ES-I3 (cell line): ENCODE results near the gene TMEM117.

Experiments
- H3K36me3 ChIP-seq: 2 replicates; pipeline ENCODE4 v1.6.1; 2013; ENCODE audit warnings: mild to moderate bottlenecking, low read length, control low read depth, moderate library complexity; ENCODE audit not compliant: insufficient read depth
- H3K4me1 ChIP-seq: 2 replicates; pipeline ENCODE4 v1.6.1; 2013; ENCODE audit warnings: mild to moderate bottlenecking, control low read depth, low read length; ENCODE audit not compliant: insufficient read depth
- H3K9ac ChIP-seq: 2 replicates; pipeline ENCODE4 v1.6.1; 2013; ENCODE audit warnings: low read depth, mild to moderate bottlenecking, low read length, moderate library complexity
- H3K9me3 ChIP-seq: 2 replicates; pipeline ENCODE4 v1.6.1; 2013; ENCODE audit warnings: mild to moderate bottlenecking, low read length, moderate library complexity; ENCODE audit not compliant: control insufficient read depth, insufficient read depth

Gene TMEM117

DNA sequence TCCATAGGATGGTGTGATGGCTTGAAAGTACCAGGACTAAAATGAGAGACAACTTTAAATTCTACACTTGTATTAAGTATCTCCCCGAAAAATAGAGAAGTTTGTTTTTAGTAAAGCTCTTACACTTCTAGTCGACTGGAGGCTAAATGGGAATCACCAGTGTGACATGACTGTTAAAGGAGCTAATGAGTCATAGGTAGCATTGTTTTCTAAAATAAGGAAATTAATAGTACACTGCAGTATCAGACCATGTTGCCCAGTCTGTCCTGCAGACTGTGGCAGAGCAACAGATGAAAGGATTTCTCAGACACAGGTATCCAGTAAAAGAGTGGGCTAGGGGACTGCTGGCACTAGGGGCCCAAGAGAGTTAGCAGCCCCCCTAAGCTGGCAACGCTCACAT lies 140.1 kb downstream of the TMEM117 start:
- H3K9ac ChIP-seq: no peak overlapping the region

DNA sequence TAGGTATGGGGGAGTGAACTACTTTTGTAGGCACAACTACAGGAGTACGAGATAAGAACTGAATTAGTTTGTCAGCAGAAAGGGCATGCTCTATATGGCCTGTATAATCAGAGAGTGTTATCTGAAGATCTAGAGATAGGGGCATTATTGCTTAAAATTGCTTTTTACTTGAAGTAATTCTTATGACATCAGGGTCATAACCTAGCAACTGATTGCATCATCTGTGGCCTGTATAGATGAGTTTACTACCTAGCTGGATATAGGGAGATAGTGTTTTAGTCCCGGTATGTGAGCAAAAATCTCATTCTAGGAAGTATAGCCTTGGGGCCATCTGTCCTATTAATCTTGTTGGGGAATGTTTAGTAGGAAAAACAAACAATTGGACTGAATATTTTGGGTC lies 142.7 kb downstream of the TMEM117 start:
- no peaks in the 10 kb centered on the region for H3K4me1 ChIP-seq
- H3K36me3 ChIP-seq: no peaks in the 10 kb centered on the region
- H3K9ac ChIP-seq: no peak overlapping the region
- peaks cover 7% of the 10 kb centered on the region; the same call in 1 of the 2 replicates for H3K9me3 ChIP-seq

More for the DNA sequence above, 140.1 kb downstream of the TMEM117 start:
- Histone ChIP-seq H3K9me3 (peaks cover 7% of the 10 kb centered on the region; the same call in 1 of the 2 replicates), H3K36me3 (no peaks in the 10 kb centered on the region), H3K4me1 (no peaks in the 10 kb centered on the region)

DNA sequence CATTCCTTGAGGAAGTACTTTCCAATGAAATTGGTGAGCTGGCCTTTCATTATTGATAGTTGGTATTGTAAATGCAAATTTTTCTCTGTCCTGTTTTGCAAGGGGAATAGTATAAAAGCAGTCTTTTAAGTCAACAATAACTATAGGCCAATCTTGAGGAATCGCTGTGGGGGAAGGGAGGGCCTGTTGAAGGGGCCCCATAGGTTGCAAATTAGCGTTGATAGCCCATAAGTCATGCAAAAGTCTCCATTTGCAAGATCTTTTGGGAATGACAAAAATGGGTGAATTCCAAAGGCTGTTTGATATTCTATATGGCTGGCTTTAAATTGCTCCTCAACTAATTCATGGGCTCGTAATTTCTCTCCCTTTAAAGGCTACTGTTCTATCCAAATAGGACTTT lies 143.6 kb downstream of the TMEM117 start:
- Histone ChIP-seq H3K9ac (no peak overlapping the region), H3K9me3 (peaks cover 7% of the 10 kb centered on the region; the same call in 1 of the 2 replicates), H3K4me1 (no peaks in the 10 kb centered on the region), H3K36me3 (no peaks in the 10 kb centered on the region)

DNA sequence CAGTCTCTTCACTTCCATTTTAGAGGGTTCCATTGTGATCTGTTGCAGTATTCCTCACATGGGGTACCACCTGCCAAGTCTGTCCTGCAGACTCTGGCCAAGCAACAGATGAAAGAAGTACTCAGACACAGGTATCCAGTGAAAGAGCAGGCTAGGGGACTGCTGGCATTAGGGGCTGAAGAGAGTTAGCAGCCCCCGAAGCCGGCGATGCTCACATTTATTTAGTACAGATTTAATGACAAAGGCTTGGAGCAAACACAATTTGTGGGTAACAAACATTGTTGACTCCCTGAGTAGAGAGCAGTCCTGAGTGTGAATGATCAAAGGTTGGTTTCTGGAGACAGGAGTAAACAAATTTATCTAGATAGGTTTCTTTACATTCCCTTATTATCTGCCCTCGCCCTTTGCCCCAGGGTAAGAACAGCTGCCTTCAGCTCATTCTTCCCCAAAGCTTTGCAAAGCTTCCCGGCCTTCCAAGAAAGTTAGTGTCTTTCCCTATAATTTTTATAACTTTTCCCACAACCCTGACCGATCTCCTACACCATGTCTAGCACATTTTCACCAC lies 144.8 kb downstream of the TMEM117 start:
- Histone ChIP-seq H3K4me1 (no peaks in the 10 kb centered on the region), H3K36me3 (no peaks in the 10 kb centered on the region), H3K9me3 (peaks cover 7% of the 10 kb centered on the region; the same call in 1 of the 2 replicates), H3K9ac (no peak overlapping the region)

DNA sequence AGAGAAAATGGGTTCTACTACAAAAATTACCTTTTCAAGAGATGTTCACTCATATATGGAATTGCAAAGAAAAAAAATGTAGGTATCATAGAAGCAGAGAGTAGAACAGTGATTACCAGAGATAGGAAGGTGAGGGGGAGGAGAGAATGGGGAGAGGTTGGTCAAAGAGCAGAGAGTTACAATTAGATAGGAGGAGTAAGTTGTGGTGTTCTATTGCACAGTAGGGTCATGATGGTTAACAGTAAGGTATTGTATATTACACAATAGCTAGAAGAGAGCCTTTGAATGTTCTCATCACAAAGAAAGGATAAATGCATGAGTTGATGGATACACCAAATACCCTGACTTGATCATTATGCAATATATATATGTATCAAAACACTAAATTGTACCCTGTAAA lies 145.8 kb downstream of the TMEM117 start:
- no peak overlapping the region for H3K9ac ChIP-seq
- no peaks in the 10 kb centered on the region for H3K4me1 ChIP-seq
- no peaks in the 10 kb centered on the region for H3K36me3 ChIP-seq
- H3K9me3 ChIP-seq: peaks cover 7% of the 10 kb centered on the region; the same call in 1 of the 2 replicates

DNA sequence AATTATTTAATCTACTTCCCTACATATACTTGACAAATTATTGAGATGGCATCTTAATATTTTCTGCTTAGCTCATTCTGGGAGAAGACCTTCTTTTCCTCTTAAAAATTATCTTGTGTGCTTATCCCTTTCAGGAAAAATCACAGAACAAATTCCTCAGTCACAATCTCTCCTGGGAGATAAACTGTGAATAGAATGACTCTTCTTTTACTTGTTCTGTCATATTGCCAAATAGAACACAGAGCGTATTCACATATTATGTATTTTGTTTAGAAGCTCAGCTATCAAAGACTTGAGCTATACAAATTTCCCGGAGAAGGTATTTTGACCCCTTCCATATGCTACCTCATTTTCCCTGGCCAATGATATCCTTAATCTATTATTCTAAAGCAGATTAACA lies 146.7 kb downstream of the TMEM117 start:
- Histone ChIP-seq H3K36me3 (no peaks in the 10 kb centered on the region), H3K9me3 (peaks cover 7% of the 10 kb centered on the region; the same call in 1 of the 2 replicates), H3K4me1 (no peaks in the 10 kb centered on the region), H3K9ac (no peak overlapping the region)

DNA sequence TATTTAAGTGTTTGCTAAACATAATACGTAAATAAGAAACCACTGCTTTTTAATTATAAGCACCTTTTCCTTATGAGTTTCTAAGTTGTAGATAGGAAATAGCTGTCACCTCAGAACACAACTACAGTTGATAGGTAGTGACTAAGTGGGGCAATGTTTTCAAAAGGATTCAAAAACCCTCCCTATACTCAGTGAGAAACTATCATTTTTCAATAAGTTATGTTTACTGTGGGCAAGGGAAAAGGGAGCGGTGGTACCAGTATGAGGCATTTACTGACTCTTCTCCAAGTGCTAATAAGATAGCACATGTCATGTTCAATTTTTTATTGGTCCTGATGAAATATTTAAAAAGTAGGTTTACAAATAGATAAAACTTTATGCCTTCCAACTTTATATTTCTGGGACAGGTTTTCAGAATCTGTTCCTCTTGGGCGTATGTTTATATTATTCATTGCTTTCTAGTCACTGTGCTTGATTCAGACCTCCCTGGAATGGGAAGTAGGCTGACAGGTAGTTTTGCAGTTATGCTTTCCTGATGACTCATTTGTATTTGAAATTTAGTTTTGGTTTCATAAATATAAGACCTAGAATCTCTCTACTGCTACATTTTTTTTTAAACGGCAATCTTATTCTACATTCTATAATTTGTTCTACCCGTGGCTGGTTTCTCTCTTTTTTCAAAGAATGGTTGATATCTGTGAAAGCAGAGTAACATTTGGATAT lies 153.1 kb downstream of the TMEM117 start:
- no peak overlapping the region for H3K9ac ChIP-seq
- H3K9me3 ChIP-seq: no peaks in the 10 kb centered on the region
- no peaks in the 10 kb centered on the region for H3K36me3 ChIP-seq
- H3K4me1 ChIP-seq: no peaks in the 10 kb centered on the region

DNA sequence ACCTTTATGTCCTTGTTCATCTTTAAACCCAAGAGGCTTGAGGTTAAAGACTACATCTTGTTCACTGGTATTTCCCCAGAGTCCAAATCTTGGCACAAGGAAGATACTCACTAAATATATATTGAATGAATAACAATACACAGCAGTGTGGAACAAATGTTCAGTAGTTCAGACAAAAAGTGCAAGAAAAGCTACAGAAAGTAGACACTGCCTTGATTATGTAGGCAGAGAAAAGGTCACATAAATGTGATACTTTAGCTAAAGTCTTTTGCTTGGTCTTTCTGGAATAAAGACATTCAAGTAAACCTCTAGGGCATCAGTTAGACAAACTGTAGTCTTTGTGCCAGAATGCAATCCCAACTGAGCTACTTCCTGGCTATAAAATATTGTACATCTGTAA lies 157.0 kb downstream of the TMEM117 start:
- H3K9me3 ChIP-seq: no peaks in the 10 kb centered on the region
- H3K9ac ChIP-seq: no peak overlapping the region
- no peaks in the 10 kb centered on the region for H3K36me3 ChIP-seq
- H3K4me1 ChIP-seq: no peaks in the 10 kb centered on the region

DNA sequence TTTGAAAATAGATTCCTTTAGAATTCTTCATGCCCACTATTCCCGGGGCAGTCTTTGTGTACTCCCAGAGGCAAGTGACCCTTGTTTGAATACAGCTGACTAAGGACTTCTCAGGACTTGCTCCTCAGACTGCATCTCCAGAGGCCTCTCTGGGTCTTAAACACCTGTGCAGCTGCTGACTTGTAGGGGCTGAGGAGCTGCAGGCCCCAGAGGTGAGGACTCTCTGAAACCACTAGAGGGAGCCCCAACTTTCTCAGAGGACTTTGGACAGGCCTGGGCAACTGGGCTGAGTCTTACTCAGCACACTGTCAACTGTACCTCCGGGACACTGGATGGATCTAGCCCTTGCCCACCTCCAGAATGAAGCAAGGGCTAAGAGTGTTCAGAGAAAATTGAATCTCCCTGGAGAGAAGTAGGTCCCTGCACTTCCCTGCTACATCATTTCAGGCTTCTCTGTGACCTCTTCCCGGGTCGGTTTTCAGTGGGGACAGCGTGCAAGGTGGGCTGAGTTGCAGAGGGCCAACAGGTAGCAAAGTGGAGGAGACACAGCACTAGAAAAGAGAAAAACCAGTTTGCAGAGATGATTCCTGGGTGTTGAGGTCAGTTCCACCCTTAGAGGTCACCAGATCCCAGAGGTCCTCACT lies 164.6 kb downstream of the TMEM117 start:
- Histone ChIP-seq H3K4me1 (no peaks in the 10 kb centered on the region), H3K9ac (no peak overlapping the region), H3K36me3 (no peaks in the 10 kb centered on the region), H3K9me3 (no peaks in the 10 kb centered on the region)

DNA sequence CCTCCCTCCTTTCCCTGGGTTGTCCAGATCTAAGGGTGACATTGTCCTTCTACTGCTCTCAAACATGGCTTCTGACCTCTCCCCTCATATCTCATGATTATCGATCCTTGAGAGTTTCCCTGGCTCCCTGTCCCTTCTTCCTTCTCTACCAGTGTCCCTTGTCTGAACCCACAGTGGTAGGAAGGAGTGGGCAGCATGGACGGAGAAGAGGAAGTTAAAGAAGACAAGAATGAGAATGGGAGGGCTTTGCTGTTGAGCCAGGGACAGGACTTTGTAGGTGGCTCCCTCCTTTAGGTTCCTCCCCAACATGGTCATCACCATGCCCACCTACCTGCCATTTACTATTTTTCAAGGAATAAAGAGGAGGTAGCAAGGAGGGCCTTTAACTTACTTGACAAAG lies 166.7 kb downstream of the TMEM117 start:
- H3K9ac ChIP-seq: no peak overlapping the region
- H3K36me3 ChIP-seq: no peaks in the 10 kb centered on the region
- H3K9me3 ChIP-seq: no peaks in the 10 kb centered on the region
- no peaks in the 10 kb centered on the region for H3K4me1 ChIP-seq

DNA sequence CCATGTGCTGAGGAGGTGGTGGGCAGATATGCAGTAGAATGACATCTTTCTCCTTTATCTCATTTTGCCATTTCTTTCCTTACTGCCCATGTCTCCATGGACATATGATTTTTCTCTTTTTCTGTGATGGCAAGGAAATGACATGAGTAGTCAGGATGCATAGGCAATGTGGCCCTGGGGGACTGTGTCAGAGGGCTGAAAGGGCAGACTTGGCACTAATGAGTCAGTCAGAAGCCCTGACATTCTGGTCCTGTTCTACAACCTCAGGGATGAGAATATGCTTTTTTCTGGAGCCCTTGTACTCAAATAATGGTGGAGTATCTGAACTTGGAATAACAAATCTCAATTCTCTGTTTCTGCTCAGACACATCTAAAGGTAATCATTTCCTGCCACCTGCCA lies 167.8 kb downstream of the TMEM117 start:
- Histone ChIP-seq H3K9me3 (no peaks in the 10 kb centered on the region), H3K9ac (no peak overlapping the region), H3K4me1 (no peaks in the 10 kb centered on the region), H3K36me3 (no peaks in the 10 kb centered on the region)

DNA sequence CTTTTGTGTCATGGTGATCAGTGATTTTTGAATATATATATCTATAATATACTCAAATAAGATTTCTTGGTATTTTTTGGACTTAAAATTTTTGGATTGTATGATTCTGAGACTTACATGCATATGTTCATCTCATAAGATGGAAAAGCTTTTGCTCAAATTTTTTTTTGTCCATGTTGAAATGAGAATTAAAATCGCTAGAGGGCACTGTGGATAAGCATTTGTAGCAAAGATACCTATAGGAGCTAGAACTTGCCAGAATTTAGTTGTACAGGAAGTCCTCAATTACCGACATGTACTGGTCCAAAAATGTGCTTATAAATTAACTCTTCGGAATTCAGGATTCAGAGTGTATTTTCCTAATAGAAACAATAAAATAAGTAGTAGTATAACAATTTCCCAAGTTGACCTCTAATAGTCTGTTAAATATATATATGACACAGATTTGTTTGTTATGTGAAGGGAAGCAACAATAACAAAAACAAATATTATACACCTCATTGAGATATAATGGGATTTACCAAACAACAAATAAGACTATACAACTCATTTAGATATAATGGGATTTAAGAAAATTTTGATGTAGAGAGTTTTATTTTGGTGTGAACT lies 179.6 kb downstream of the TMEM117 start:
- Histone ChIP-seq H3K9ac (no peak overlapping the region), H3K4me1 (no peaks in the 10 kb centered on the region; the same call in 1 of the 2 replicates), H3K36me3 (no peaks in the 10 kb centered on the region), H3K9me3 (no peaks in the 10 kb centered on the region)

DNA sequence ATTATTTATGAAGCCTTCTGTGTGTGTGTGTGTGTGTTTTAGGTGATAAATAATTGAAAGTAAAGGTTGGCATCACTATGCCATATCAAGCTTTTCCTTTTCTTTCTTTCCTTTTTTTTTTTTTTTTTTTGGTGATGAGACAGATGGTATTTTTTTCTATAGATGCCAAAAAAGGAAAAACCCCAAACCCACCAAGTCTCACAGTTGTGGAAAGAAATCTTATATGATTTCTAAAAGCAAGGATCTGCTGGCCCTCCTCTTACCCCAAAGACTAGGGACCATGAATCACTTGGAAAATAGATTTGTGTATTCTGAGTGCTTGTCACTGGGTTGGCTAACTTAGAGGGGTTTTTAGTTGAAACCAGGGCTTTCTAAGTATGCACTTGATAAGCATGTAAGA lies 181.3 kb downstream of the TMEM117 start:
- Histone ChIP-seq H3K9ac (no peak overlapping the region), H3K36me3 (no peaks in the 10 kb centered on the region), H3K4me1 (no peaks in the 10 kb centered on the region; the same call in 1 of the 2 replicates), H3K9me3 (no peaks in the 10 kb centered on the region)

DNA sequence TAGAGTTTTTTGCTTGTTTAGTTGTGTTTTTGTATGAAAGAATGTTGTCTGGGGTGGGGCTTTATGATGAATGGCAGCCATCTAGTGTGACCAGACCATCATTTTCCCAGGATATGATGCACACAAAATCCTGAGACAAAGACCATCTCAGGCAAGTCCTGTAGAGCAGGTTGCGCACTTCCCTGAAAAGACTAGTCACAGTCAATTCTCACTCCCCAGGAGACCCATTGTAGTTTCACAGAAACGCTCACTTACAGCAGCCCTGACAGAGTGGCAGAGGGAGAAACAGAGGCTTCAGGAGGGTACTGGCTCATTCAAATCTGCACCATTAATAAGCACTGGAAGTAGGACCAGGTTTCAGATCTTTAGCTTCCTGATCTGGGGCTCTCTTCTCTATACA lies 183.2 kb downstream of the TMEM117 start:
- H3K9ac ChIP-seq: no peak overlapping the region
- H3K4me1 ChIP-seq: no peaks in the 10 kb centered on the region; the same call in 1 of the 2 replicates
- H3K36me3 ChIP-seq: no peaks in the 10 kb centered on the region
- no peaks in the 10 kb centered on the region for H3K9me3 ChIP-seq
